ENCODE data around the gene FAM98C. TPM values are rescaled to one million over a fixed set of nuclear protein-coding genes. Genes with fewer than 3 reads are reported as not detected.
A peak's percentile ranks its signal among the peaks of the same experiment; 100 is the strongest.

The FAM98C gene
- total and polyA plus RNA-seq, 2 of the 13 experiments (the other 11 are each of a cell fraction or from before 2014, with no cell fraction given) = 10.0 to 11.5 TPM

GRCh38 chr19:38442736-38443135 is 39.8 kb downstream of the FAM98C start:
- intact Hi-C loops (cut with micrococcal nuclease; ENCODE audit: unreplicated experiment) (no loop called here), in situ Hi-C loops (cut with HindIII; ENCODE audit: extremely low pct_ligation_motif_present, low pct_unique_long_range_greater_than_20kb) (no loop called here)
- peaks cover 4 to 14% of the 10 kb centered on the region in 2 experiments; a peak in 4 of 5 replicates for H3K27me3 ChIP-seq (ENCODE audit: control insufficient read depth in 1 of 2, insufficient read depth in 2 of 2, low read length in 2 of 2)
- 27% methylated on average over 8 of the region's 9 CpGs for WGBS (ENCODE audit: low lambda C conversion rate)
- FAIRE-seq (no peak), ATAC-seq (no peak), DNase-seq (ENCODE audit: low spot score) (no peak)
- CTCF ChIA-PET (ENCODE audit: low intra/inter-chr PET ratio, low total read pairs) = no interaction called here
- no peak overlapping the region for H3K4me2 ChIP-seq (ENCODE audit: low read depth, low read length)
- H3K79me2 ChIP-seq (ENCODE audit: insufficient read depth, low read length) = no peaks in the 10 kb centered on the region
- H3K27ac ChIP-seq (ENCODE audit: extremely low read length, insufficient read depth, low read length) = no peak overlapping the region
- no peaks in the 10 kb centered on the region for H3K9me3 ChIP-seq (ENCODE audit: low read length)
- H4K20me1 ChIP-seq (ENCODE audit: insufficient read depth, low read length) = no peaks in the 10 kb centered on the region
- peaks cover 5% of the 10 kb centered on the region; the same call in 1 of the 2 replicates for H3K4me1 ChIP-seq (ENCODE audit: insufficient read depth, low read length)
- no peak overlapping the region for H3K9ac ChIP-seq (ENCODE audit: insufficient read depth, low read depth, low read length)
- TF ChIP-seq SP4 (CRISPR knock-in tag; IDR thresholded peaks at IDR 0.05) (no peak), REL (CRISPR knock-in tag; conservative IDR thresholded peaks at IDR 0.05) (no peak), ZSCAN30 (CRISPR knock-in tag; IDR thresholded peaks at IDR 0.05) (no peak), GFI1 (CRISPR knock-in tag; IDR thresholded peaks at IDR 0.05; ENCODE audit: borderline replicate concordance) (no peak)
- TF ChIP-seq, protein P1, sequence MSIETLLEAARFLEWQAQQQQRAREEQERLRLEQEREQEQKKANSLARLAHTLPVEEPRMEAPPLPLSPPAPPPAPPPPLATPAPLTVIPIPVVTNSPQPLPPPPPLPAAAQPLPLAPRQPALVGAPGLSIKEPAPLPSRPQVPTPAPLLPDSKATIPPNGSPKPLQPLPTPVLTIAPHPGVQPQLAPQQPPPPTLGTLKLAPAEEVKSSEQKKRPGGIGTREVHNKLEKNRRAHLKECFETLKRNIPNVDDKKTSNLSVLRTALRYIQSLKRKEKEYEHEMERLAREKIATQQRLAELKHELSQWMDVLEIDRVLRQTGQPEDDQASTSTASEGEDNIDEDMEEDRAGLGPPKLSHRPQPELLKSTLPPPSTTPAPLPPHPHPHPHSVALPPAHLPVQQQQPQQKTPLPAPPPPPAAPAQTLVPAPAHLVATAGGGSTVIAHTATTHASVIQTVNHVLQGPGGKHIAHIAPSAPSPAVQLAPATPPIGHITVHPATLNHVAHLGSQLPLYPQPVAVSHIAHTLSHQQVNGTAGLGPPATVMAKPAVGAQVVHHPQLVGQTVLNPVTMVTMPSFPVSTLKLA (IDR thresholded peaks at IDR 0.05) = peak; percentile 91
- no peaks in the 10 kb centered on the region for H3K36me3 ChIP-seq (replicated peaks in 1 of 2; ENCODE audit: control insufficient read depth in 1 of 2, insufficient read depth in 2 of 2, low read length in 2 of 2)
- H2AFZ ChIP-seq (ENCODE audit: low read length) = no peak overlapping the region
- POLR2A ChIA-PET = no interaction called here
- H3K4me3 ChIP-seq (replicated peaks in 1 of 3; ENCODE audit: insufficient read depth in 1 of 3, low read depth in 2 of 3, low read length in 3 of 3) = no peak overlapping the region
- no TSS peak for BruUV-seq (replicated peaks)

- no peaks in the 10 kb centered on the region for H3K36me3 ChIP-seq (replicated peaks in 1 of 2; ENCODE audit: control insufficient read depth in 1 of 2, insufficient read depth in 2 of 2, low read length in 2 of 2)
- no peak overlapping the region for H3K27ac ChIP-seq (ENCODE audit: extremely low read length, insufficient read depth, low read length)
- no peak overlapping the region for H3K4me3 ChIP-seq (replicated peaks in 1 of 3; ENCODE audit: insufficient read depth in 1 of 3, low read depth in 2 of 3, low read length in 3 of 3)
- H3K9me3 ChIP-seq (ENCODE audit: low read length) = no peaks in the 10 kb centered on the region
- WGBS (ENCODE audit: low lambda C conversion rate) = 41% methylated on average over 6 of the region's 15 CpGs
- in situ Hi-C loops (cut with HindIII; ENCODE audit: extremely low pct_ligation_motif_present, low pct_unique_long_range_greater_than_20kb) = no loop called here
- no peak overlapping the region for H2AFZ ChIP-seq (ENCODE audit: low read length)
- peaks cover 5% of the 10 kb centered on the region; the same call in 1 of the 2 replicates for H3K4me1 ChIP-seq (ENCODE audit: insufficient read depth, low read length)
- ChIA-PET CTCF (ENCODE audit: low intra/inter-chr PET ratio, low total read pairs) (no interaction called here), POLR2A (no interaction called here)
- FAIRE-seq (no peak), ATAC-seq (no peak; the same call in 2 of the 3 replicates), DNase-seq (ENCODE audit: low spot score) (no peak)
- no peak overlapping the region for H3K9ac ChIP-seq (ENCODE audit: insufficient read depth, low read depth, low read length)
- no peaks in the 10 kb centered on the region for H3K79me2 ChIP-seq (ENCODE audit: insufficient read depth, low read length)
- no peaks in the 10 kb centered on the region for H4K20me1 ChIP-seq (ENCODE audit: insufficient read depth, low read length)
- H3K4me2 ChIP-seq (ENCODE audit: low read depth, low read length) = no peak overlapping the region
- no TSS peak for BruUV-seq (replicated peaks)
- intact Hi-C loops (cut with micrococcal nuclease; ENCODE audit: unreplicated experiment) = no loop called here
- peaks cover 4 to 14% of the 10 kb centered on the region in 2 experiments; a peak in 4 of 5 replicates for H3K27me3 ChIP-seq (ENCODE audit: control insufficient read depth in 1 of 2, insufficient read depth in 2 of 2, low read length in 2 of 2)
- no peak for TF ChIP-seq ZNF224 (CRISPR knock-in tag; IDR thresholded peaks at IDR 0.05)
- TF ChIP-seq IRX3 (CRISPR knock-in tag; IDR thresholded peaks at IDR 0.05; ENCODE audit: borderline replicate concordance, low read depth) = no peak
- TF ChIP-seq, protein P2, sequence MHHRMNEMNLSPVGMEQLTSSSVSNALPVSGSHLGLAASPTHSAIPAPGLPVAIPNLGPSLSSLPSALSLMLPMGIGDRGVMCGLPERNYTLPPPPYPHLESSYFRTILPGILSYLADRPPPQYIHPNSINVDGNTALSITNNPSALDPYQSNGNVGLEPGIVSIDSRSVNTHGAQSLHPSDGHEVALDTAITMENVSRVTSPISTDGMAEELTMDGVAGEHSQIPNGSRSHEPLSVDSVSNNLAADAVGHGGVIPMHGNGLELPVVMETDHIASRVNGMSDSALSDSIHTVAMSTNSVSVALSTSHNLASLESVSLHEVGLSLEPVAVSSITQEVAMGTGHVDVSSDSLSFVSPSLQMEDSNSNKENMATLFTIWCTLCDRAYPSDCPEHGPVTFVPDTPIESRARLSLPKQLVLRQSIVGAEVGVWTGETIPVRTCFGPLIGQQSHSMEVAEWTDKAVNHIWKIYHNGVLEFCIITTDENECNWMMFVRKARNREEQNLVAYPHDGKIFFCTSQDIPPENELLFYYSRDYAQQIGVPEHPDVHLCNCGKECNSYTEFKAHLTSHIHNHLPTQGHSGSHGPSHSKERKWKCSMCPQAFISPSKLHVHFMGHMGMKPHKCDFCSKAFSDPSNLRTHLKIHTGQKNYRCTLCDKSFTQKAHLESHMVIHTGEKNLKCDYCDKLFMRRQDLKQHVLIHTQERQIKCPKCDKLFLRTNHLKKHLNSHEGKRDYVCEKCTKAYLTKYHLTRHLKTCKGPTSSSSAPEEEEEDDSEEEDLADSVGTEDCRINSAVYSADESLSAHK (CRISPR knock-in tag; IDR thresholded peaks at IDR 0.05; ENCODE audit: borderline replicate concordance) = no peak
- TF ChIP-seq ZNF138 (CRISPR knock-in tag; IDR thresholded peaks at IDR 0.05; ENCODE audit: low read depth) = no peak
- TF ChIP-seq, protein P3, sequence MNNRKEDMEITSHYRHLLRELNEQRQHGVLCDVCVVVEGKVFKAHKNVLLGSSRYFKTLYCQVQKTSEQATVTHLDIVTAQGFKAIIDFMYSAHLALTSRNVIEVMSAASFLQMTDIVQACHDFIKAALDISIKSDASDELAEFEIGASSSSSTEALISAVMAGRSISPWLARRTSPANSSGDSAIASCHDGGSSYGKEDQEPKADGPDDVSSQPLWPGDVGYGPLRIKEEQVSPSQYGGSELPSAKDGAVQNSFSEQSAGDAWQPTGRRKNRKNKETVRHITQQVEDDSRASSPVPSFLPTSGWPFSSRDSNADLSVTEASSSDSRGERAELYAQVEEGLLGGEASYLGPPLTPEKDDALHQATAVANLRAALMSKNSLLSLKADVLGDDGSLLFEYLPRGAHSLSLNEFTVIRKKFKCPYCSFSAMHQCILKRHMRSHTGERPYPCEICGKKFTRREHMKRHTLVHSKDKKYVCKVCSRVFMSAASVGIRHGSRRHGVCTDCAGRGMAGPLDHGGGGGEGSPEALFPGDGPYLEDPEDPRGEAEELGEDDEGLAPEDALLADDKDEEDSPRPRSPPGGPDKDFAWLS (CRISPR knock-in tag; IDR thresholded peaks at IDR 0.05; ENCODE audit: borderline replicate concordance) = no peak
- TF ChIP-seq ATM (IDR thresholded peaks at IDR 0.05; ENCODE audit: borderline replicate concordance) = no peak
These were observed 40.6 kb downstream of the FAM98C start for GRCh38 chr19:38443458-38443999.
